Gastroesophageal sphincter (tissue), 4 donors: Measurements from ENCODE around the gene CCND1. TPM values are rescaled to one million over a fixed set of nuclear protein-coding genes. Genes with fewer than 3 reads are reported as not detected.

Experiments
- ATAC-seq: fragments of 150-250 bp; one replicate; pipeline ENCODE4 v1.9.1; 2016; ENCODE audit warnings: mild to moderate bottlenecking, moderate library complexity
- H3K27ac ChIP-seq, 4 donors: fragments of 200-600 bp; sonication (generic) in 3 of 4; 1 replicate in 3 of 4; 2 replicates in 1 of 4; pipeline ENCODE4 v1.5.1; 2016 to 2019
- H3K27me3 ChIP-seq: fragments of 200-600 bp; sonication (generic); one replicate; pipeline ENCODE4 v1.5.1; 2019
- H3K36me3 ChIP-seq, 2 donors: fragments of 200-600 bp; sonication (generic); one replicate each; pipeline ENCODE4 v1.5.1; 2019; ENCODE audit warnings: control low read depth in 1 of 2
- H3K4me1 ChIP-seq, 3 donors: fragments of 200-600 bp; sonication (generic); 1 replicate in 2 of 3; 2 replicates in 1 of 3; pipeline ENCODE4 v1.5.1; 2016 to 2019; ENCODE audit warnings: control low read depth in 2 of 3
- H3K4me3 ChIP-seq, 2 donors: fragments of 200-600 bp; sonication (generic); one replicate each; pipeline ENCODE4 v1.5.1; 2019; ENCODE audit warnings: mild to moderate bottlenecking in 1 of 2, moderate library complexity in 1 of 2
- H3K9me3 ChIP-seq, 3 donors: fragments of 200-600 bp; sonication (generic); one replicate each; pipeline ENCODE4 v1.5.1; 2017 to 2019; ENCODE audit warnings: control low read depth in 2 of 3
- CTCF ChIP-seq, 4 experiments: fragments of 200-600 bp in 2 of 4; fragments of 450-650 bp in 2 of 4; sonication (generic) in 1 of 4; IDR thresholded peaks; one replicate each; pipeline ENCODE4 v1.5.1; 2017 to 2019; ENCODE audit warnings: antibody characterized with exemption in 4 of 4, mild to moderate bottlenecking in 2 of 4, moderate library complexity in 2 of 4
- EP300 ChIP-seq: sonication (generic); formaldehyde crosslinking; IDR thresholded peaks from one replicate; pipeline ENCODE4 v1.6.1; 2017; ENCODE audit warnings: antibody characterized with exemption, mild to moderate bottlenecking
- POLR2A ChIP-seq, 2 donors: fragments of 450-650 bp; IDR thresholded peaks; one replicate each; pipeline ENCODE4 v1.6.1; 2017; ENCODE audit warnings: antibody characterized with exemption in 2 of 2, mild to moderate bottlenecking in 2 of 2, moderate library complexity in 1 of 2
- POLR2AphosphoS5 ChIP-seq: sonication (generic); formaldehyde crosslinking; IDR thresholded peaks from one replicate; pipeline ENCODE4 v1.6.1; 2017; ENCODE audit warnings: antibody characterized with exemption
- WGBS, 2 donors: methylation state at CpG; one replicate each; pipeline ENCODE4 v1.1.5; 2018; ENCODE audit warnings: low coverage in 1 of 2; 5-methylcytosine and 5-hydroxymethylcytosine counted together
- total RNA-seq, 4 donors: library from RNA; depleted of rRNA; stranded (reverse); fragments of >200 nt; gene quantifications; one replicate each; pipeline ENCODE4 v1.1.0, GENCODE V29; 2016

Gene CCND1
- total RNA-seq, 4 donors from 2014 or later = 24.1 to 110 (median 51.9) TPM

- 60 to 93% methylated on average over 3 of the region's 18 CpGs for WGBS, 2 donors
- no peaks in the 10 kb centered on the region for H3K27me3 ChIP-seq
- H3K9me3 ChIP-seq = no peaks in the 10 kb centered on the region
- H3K4me1 ChIP-seq = peaks cover 0 to 4% (median 0%) of the 10 kb centered on the region in 3 donors
- TF ChIP-seq EP300 (no peak), POLR2AphosphoS5 (no peak), CTCF (IDR thresholded peaks at IDR 0.05) (no peak), POLR2A (IDR thresholded peaks at IDR 0.05) (no peak)
- no peak overlapping the region for H3K4me3 ChIP-seq
- H3K36me3 ChIP-seq = peaks cover 0 to 35% of the 10 kb centered on the region in 2 donors
- H3K27ac ChIP-seq = no peak overlapping the region
- no peak for ATAC-seq
Observed at GRCh38 chr11:69658626-69659450, 17.9 kb downstream of the CCND1 start.

- no CpG with 5 or more reads among the region's 12 CpGs for WGBS, 2 donors
- peaks cover 0 to 4% (median 0%) of the 10 kb centered on the region in 3 donors for H3K4me1 ChIP-seq
- H3K27ac ChIP-seq = no peak overlapping the region
- H3K4me3 ChIP-seq = no peak overlapping the region
- TF ChIP-seq POLR2AphosphoS5 (no peak), CTCF (IDR thresholded peaks at IDR 0.05) (no peak), POLR2A (IDR thresholded peaks at IDR 0.05) (no peak), EP300 (no peak)
- ATAC-seq = no peak
- H3K27me3 ChIP-seq = no peaks in the 10 kb centered on the region
- no peaks in the 10 kb centered on the region for H3K9me3 ChIP-seq
- peaks cover 0 to 35% of the 10 kb centered on the region in 2 donors for H3K36me3 ChIP-seq
Observed at GRCh38 chr11:69659591-69659990, 18.6 kb downstream of the CCND1 start.

- Histone ChIP-seq H3K4me1 (peaks cover 0 to 4% (median 0%) of the 10 kb centered on the region in 3 donors), H3K27me3 (no peaks in the 10 kb centered on the region), H3K27ac (no peak overlapping the region), H3K36me3 (peaks cover 0 to 38% of the 10 kb centered on the region in 2 donors), H3K9me3 (no peaks in the 10 kb centered on the region), H3K4me3 (no peak overlapping the region)
- WGBS, 2 donors = 93% methylated on average over 3 of the region's 4 CpGs; no CpG with 5 or more reads in 1 of the 2 donors
- ATAC-seq = no peak
- TF ChIP-seq CTCF (IDR thresholded peaks at IDR 0.05) (no peak), EP300 (no peak), POLR2AphosphoS5 (no peak), POLR2A (IDR thresholded peaks at IDR 0.05) (no peak)
Observed at GRCh38 chr11:69660001-69660500, 19.1 kb downstream of the CCND1 start.

GRCh38 chr11:69661413-69661715, 20.4 kb downstream of the CCND1 start:
- no peak overlapping the region for H3K27ac ChIP-seq
- H3K27me3 ChIP-seq = no peaks in the 10 kb centered on the region
- ATAC-seq = no peak
- no peak for TF ChIP-seq EP300
- no peak for TF ChIP-seq POLR2A (IDR thresholded peaks at IDR 0.05)
- TF ChIP-seq CTCF (IDR thresholded peaks at IDR 0.05) = no peak
- TF ChIP-seq POLR2AphosphoS5 = no peak
- peaks cover 0 to 51% of the 10 kb centered on the region in 2 donors for H3K36me3 ChIP-seq
- WGBS, 2 donors = 75 to 82% methylated on average over 9 to 10 of the region's 10 CpGs
- peaks cover 0 to 4% (median 0%) of the 10 kb centered on the region in 3 donors for H3K4me1 ChIP-seq
- no peak overlapping the region for H3K4me3 ChIP-seq
- no peaks in the 10 kb centered on the region for H3K9me3 ChIP-seq
